B cell (primary cell): ENCODE results near the gene ABCA7. TPM values are rescaled to one million over a fixed set of nuclear protein-coding genes. Genes with fewer than 3 reads are reported as not detected.
A peak's percentile ranks its signal among the peaks of the same experiment; 100 is the strongest.

Experiments
- ATAC-seq: fragments of 200-7000 bp; cut with Tn5 transposase; one replicate; pipeline ENCODE4 v1.10.0; 2021; ENCODE audit warnings: low read depth, mild to moderate bottlenecking, moderate number of reproducible peaks, moderate library complexity
- CTCF ChIA-PET: fragments of 350-600 bp; sonication (Branson Sonifier 250); formaldehyde crosslinking; loops from one replicate; lab custom pipeline; 2021; ENCODE audit warnings: antibody characterized with exemption, inconsistent platforms; lab: Charles Lee
- POLR2A ChIA-PET: fragments of 350-600 bp; sonication (Branson Sonifier 250); formaldehyde crosslinking; loops from one replicate; lab custom pipeline; 2021; ENCODE audit warnings: antibody characterized with exemption; lab: Charles Lee
- DNase-seq: peaks from one replicate; pipeline ENCODE4 v3.0.0; 2013
- H2AFZ ChIP-seq: 2 replicates; pipeline ENCODE4 v1.6.1; 2012; ENCODE audit warnings: mild to moderate bottlenecking, low read depth, low read length; ENCODE audit not compliant: insufficient read depth, poor library complexity, severe bottlenecking
- H3K27ac ChIP-seq, 2 donors: 1 replicate in 1 of 2; 2 replicates in 1 of 2; pipeline ENCODE4 v1.5.1; 2012 to 2013; ENCODE audit warnings: low read length in 2 of 2, mild to moderate bottlenecking in 2 of 2, moderate library complexity in 1 of 2
- H3K27me3 ChIP-seq, 4 experiments: fragments of 200-600 bp in 1 of 4; sonication (generic) in 1 of 4; replicated peaks in 1 of 4; 1 replicate in 2 of 4; 2 replicates in 2 of 4; pipeline versions ENCODE4 v1.6.1 to v1.7.0; 2013 to 2016; ENCODE audit warnings: low read length in 3 of 4, mild to moderate bottlenecking in 2 of 4, mixed read lengths in 1 of 4, moderate library complexity in 1 of 4; ENCODE audit not compliant: insufficient read depth in 4 of 4, control insufficient read depth in 3 of 4; ENCODE audit errors: control extremely low read depth in 1 of 4
- H3K36me3 ChIP-seq, 2 experiments: replicated peaks in 1 of 2; 1 replicate in 1 of 2; 2 replicates in 1 of 2; pipeline versions ENCODE4 v1.6.1 to v1.7.1; 2013; ENCODE audit warnings: low read length in 1 of 2; ENCODE audit not compliant: insufficient read depth in 2 of 2, control insufficient read depth in 1 of 2; ENCODE audit errors: control extremely low read depth in 1 of 2, extremely low read depth in 1 of 2
- H3K4me1 ChIP-seq, 2 donors: fragments of 200-600 bp in 1 of 2; sonication (generic) in 1 of 2; 1 replicate in 1 of 2; 2 replicates in 1 of 2; pipeline versions ENCODE4 v1.5.1 to v1.6.1; 2013 to 2017; ENCODE audit warnings: low read length in 2 of 2; ENCODE audit not compliant: control insufficient read depth in 2 of 2, insufficient read depth in 2 of 2
- H3K4me2 ChIP-seq: replicated peaks from 2 replicates; pipeline ENCODE3; 2012; ENCODE audit warnings: mild to moderate bottlenecking, low read depth, low read length; ENCODE audit not compliant: poor library complexity, severe bottlenecking
- H3K4me3 ChIP-seq, 5 experiments: fragments of 200-600 bp in 1 of 5; sonication (generic) in 1 of 5; 1 replicate in 3 of 5; 2 replicates in 2 of 5; pipeline versions ENCODE4 v1.5.1 to v1.7.0; 2011 to 2016; ENCODE audit warnings: low read length in 4 of 5, mild to moderate bottlenecking in 4 of 5, low read depth in 2 of 5, control low read depth in 1 of 5, moderate library complexity in 1 of 5; ENCODE audit not compliant: insufficient read depth in 1 of 5; ENCODE audit errors: control extremely low read depth in 1 of 5, extremely low read depth in 1 of 5
- H3K79me2 ChIP-seq: fragments of 200-600 bp; sonication (generic); one replicate; pipeline ENCODE4 v1.6.0; 2016; ENCODE audit warnings: low read length; ENCODE audit not compliant: control insufficient read depth, insufficient read depth
- H3K9ac ChIP-seq: fragments of 200-600 bp; sonication (generic); 2 replicates; pipeline ENCODE4 v1.6.1; 2017; ENCODE audit warnings: mild to moderate bottlenecking, low read length, moderate library complexity
- H3K9me3 ChIP-seq, 3 donors: one replicate each; pipeline versions ENCODE4 v1.6.1 to v1.7.1; 2013; ENCODE audit warnings: low read length in 2 of 3; ENCODE audit not compliant: control insufficient read depth in 2 of 3, insufficient read depth in 1 of 3; ENCODE audit errors: control extremely low read depth in 1 of 3
- H4K20me1 ChIP-seq: 2 replicates; pipeline ENCODE4 v1.6.0; 2012; ENCODE audit warnings: mild to moderate bottlenecking, low read length; ENCODE audit not compliant: insufficient read depth, control insufficient read depth, poor library complexity, severe bottlenecking
- H3K27ac Mint-ChIP-seq: one replicate; pipeline ENCODE4 v1.8.0; 2021; ENCODE audit warnings: mixed read lengths
- H3K27me3 Mint-ChIP-seq: one replicate; pipeline ENCODE4 v1.8.0; 2021; ENCODE audit warnings: mixed read lengths
- H3K4me1 Mint-ChIP-seq: one replicate; pipeline ENCODE4 v1.8.0; 2021; ENCODE audit warnings: mixed read lengths
- H3K4me3 Mint-ChIP-seq: one replicate; pipeline ENCODE4 v1.8.0; 2021; ENCODE audit warnings: mixed read lengths
- H3K9me3 Mint-ChIP-seq: one replicate; pipeline ENCODE4 v1.8.0; 2022; ENCODE audit warnings: mixed read lengths; ENCODE audit not compliant: insufficient read depth
- EZH2 ChIP-seq: IDR thresholded peaks from 2 replicates; pipeline ENCODE4 v1.6.1; 2012; ENCODE audit warnings: borderline replicate concordance, low read depth, mild to moderate bottlenecking, moderate library complexity, low read length; ENCODE audit not compliant: insufficient read depth, poor library complexity, severe bottlenecking
- WGBS: methylation state at CpG from one replicate; pipeline ENCODE4 v1.1.5; 2013; ENCODE audit warnings: missing lambda C conversion rate; ENCODE audit not compliant: insufficient coverage; 5-methylcytosine and 5-hydroxymethylcytosine counted together
- intact Hi-C: fragments of 100-400 bp; cut with micrococcal nuclease; formaldehyde crosslinking; loops from one replicate; pipeline ENCODE4 v1.10.0; 2022
- polyA plus RNA-seq: library from polyadenylated mRNA; depleted of rRNA; stranded (reverse); fragments of >200 nt; gene quantifications from 2 replicates; pipeline ENCODE4 v1.2.3, GENCODE V29; 2012
- total RNA-seq, 2 donors: library from RNA; stranded (reverse); fragments of 120-200 nt in 1 of 2; gene quantifications; 1 replicate in 1 of 2; 2 replicates in 1 of 2; pipeline versions ENCODE4 v1.2.3 to v1.2.4, GENCODE V29; 2013 to 2022
- TF ChIP-seq, protein P1 (sequence below): fragments of 200-600 bp; IDR thresholded peaks from one replicate; pipeline ENCODE4 v1.8.0; 2022; ENCODE audit warnings: antibody characterized with exemption, mild to moderate bottlenecking

ABCA7 gene
- total and polyA plus RNA-seq, 2 donors (not counting 1 experiment from before 2014, with no cell fraction given): 192 to 281 TPM

DNA sequence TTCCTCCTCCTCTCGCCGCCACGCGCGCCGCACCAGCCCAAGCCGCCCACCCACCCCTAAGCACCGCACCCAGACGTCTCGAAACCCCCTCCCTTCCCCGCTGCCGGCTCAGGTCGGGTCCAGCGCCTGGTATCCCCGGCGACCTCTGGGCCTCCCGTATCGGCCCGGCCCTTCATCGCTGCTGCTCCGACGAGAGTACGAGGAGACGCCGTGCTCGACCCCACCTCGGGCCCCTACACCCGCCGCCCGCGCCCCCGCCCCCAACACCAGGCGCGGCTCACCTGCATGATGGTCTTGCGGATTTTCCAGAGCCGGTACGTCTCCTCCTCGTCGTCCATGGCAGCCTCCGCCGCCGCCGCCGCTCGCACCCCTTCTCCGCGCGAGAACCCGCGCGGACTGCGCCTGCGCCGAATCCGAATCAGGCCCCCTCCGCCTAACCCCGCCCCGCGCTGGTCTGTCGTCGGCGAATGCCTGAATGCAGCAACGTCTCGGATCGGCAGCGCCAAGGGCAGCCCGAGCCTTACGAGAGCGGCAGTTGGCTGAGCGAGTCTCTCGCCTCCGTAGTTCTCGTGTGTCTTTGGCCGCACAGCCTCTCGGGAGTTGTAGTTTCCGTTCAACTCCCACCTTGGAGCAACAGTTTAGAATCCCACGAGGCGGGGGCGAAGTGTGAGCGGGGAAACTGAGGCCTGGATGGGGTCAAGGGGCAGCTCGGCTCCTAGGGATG, 55.2 kb downstream of the ABCA7 start, which contains the start of gene POLR2E:
TSS of gene POLR2E (minus strand) at position 398 of the 724 bp plus-strand sequence. CDS start at position 338, 60 bp downstream.
- H3K27ac ChIP-seq: peak within 1 kb of the TSS; percentile 27 to 70
- POLR2A ChIA-PET: interaction anchor here (0.5 to 2.5 kb wide), 4 partner anchors 8 to 111 kb away, joined by 4 to 14 read pairs (median 6); partner anchors contain the start of genes ARHGAP45, GPX4 and WDR18
- peak within 1 kb of the TSS; percentile 74 for H2AFZ ChIP-seq
- WGBS: under 1% methylated on average over 80 of the region's 81 CpGs
- peak; percentile 99 for DNase-seq
- CTCF ChIA-PET: interaction anchor here (0.7 to 2.8 kb wide), 4 partner anchors 28 to 149 kb away, joined by 3 to 7 read pairs (median 5); partner anchors contain the start of gene ARHGAP45
- peaks cover 35% of the 10 kb centered on the region for H3K4me1 Mint-ChIP-seq
- peak within 1 kb of the TSS; percentile 56 to 86 (median 74) for H3K4me3 ChIP-seq
- H3K27me3 ChIP-seq: no peaks in the 10 kb centered on the region
- peak; percentile 99 for ATAC-seq
- peak within 1 kb of the TSS; percentile 97 for H3K4me3 Mint-ChIP-seq
- H3K4me1 ChIP-seq: peaks cover 19 to 23% of the 10 kb centered on the region in 2 donors
- peaks cover 0 to 21% of the 10 kb centered on the region in 2 experiments for H3K36me3 ChIP-seq
- peak within 1 kb of the TSS; percentile 89 for H3K4me2 ChIP-seq
- H3K79me2 ChIP-seq: peaks cover 57% of the 10 kb centered on the region
- no peaks in the 10 kb centered on the region for H3K27me3 Mint-ChIP-seq
- peaks cover 44% of the 10 kb centered on the region for H4K20me1 ChIP-seq
- no peaks in the 10 kb centered on the region for H3K9me3 ChIP-seq
- intact Hi-C loops: loop anchor here (1.0 to 2.0 kb wide), 4 partner anchors 8 to 74 kb away; partner anchors contain the start of genes GPX4, RNU6-2 and TMEM259
- peak within 1 kb of the TSS; percentile 89 for H3K9ac ChIP-seq
- TF ChIP-seq, protein P1, sequence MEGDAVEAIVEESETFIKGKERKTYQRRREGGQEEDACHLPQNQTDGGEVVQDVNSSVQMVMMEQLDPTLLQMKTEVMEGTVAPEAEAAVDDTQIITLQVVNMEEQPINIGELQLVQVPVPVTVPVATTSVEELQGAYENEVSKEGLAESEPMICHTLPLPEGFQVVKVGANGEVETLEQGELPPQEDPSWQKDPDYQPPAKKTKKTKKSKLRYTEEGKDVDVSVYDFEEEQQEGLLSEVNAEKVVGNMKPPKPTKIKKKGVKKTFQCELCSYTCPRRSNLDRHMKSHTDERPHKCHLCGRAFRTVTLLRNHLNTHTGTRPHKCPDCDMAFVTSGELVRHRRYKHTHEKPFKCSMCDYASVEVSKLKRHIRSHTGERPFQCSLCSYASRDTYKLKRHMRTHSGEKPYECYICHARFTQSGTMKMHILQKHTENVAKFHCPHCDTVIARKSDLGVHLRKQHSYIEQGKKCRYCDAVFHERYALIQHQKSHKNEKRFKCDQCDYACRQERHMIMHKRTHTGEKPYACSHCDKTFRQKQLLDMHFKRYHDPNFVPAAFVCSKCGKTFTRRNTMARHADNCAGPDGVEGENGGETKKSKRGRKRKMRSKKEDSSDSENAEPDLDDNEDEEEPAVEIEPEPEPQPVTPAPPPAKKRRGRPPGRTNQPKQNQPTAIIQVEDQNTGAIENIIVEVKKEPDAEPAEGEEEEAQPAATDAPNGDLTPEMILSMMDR: no peak
- no peak for TF ChIP-seq EZH2
- peak within 1 kb of the TSS; percentile 95 for H3K27ac Mint-ChIP-seq
- no peaks in the 10 kb centered on the region for H3K9me3 Mint-ChIP-seq
